ENCODE measurements around the gene USH1C.

The USH1C gene

DNA sequence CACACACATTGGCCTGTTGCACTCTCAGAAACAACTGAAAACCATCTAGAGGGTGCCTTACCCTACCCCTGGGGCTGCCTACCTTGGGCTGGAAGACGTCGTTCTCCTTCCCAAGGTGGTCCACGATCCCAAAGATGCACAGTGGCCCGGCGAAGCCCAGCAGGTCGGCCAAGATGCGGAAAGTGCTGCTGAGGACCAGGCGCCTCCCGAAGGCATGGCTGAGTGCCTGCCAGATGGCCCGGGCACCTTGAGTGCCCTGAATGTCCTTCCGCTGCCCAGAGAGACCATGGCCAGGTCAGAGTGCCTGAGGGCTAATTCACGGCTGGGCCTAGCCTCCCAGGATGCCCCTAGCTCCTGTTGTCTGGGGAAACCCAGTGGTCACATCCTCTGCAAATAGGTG lies 83.8 kb downstream of the USH1C start:
- no peak for DNase-seq

GRCh38 chr11:17459236-17459896 lies 84.8 kb downstream of the USH1C start:
- no peak for DNase-seq

- DNase-seq, result no peak
Measured at GRCh38 chr11:17458268-17458667, 85.9 kb downstream of the USH1C start.

DNA sequence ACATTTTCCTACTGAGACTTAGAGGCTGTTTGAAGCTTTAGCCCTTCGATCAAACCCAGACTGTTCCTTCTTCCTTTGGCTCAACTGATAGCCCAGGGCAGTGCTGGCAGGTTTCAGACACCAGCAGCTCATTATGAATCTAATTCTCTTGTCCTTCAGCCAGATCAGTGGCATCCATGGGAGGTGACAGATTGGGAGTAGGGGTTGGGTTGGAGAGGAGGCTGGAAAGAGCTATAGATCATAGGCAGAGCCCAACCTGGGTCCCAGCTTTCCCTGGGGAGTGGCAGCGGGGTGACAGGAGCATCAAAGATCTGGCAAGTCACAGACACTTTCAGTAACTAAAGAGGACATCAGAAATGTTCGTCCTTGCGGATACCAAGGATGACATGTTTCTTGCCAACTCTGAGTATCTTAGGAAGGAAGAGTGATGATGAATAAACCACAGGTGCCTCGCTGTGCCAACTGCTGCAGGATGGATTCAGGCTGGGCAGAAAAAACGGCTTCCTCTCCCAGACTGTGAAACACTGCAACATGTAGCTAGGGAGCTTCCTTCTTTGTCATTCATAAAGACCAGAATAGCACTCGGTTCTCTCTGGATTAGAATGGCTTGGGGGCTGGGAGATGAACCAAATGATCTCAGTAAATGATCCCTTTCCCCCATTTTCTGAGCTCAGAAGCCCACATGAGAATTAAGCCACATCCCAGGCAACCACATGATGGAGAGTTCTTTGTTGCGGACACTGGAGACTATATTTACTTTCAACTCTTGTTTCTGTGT lies 86.6 kb downstream of the USH1C start:
- DNase-seq, result no peak

GRCh38 chr11:17452668-17453067 lies 91.5 kb downstream of the USH1C start:
- no peak for DNase-seq

GRCh38 chr11:17449158-17449557 lies 95.1 kb downstream of the USH1C start:
- no peak for DNase-seq

DNA sequence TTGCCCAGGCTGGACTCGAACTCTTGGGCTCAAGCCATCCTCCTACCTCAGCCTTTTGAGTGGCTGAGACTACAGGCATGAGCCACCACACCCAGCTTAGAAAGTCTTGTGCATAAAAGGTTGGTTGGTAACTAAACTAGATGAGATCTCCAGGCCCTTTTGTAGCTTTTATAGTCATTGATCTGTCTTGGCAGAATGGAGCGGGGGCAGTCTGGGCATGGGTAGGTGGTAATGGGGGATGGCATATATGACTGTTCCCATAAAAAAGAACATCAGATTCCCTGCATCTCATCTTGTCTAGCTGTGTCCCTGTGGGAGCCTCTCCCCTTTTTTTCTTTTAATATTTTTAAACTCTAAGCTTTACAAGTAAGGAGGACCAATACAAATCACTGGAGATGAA lies 97.7 kb downstream of the USH1C start:
- no peak for DNase-seq

GRCh38 chr11:17445240-17445795 lies 98.9 kb downstream of the USH1C start:
- no peak for DNase-seq

GRCh38 chr11:17443926-17444690 lies 100.1 kb downstream of the USH1C start:
- DNase-seq, result no peak
